OCI-LY1 (cell line): ENCODE results near the gene PHKB.
"Not testable (repeated sequence)": the region's sequence is repeated elsewhere in the genome, so short reads cannot be mapped to it uniquely, and the experiment has no call there.

Experiments used
- H2AFZ ChIP-seq: fragments of 200-600 bp; sonication (generic), shearing (Covaris generic); 2 replicates; pipeline ENCODE4 v1.6.0; 2014; ENCODE audit warnings: antibody characterized with exemption, mild to moderate bottlenecking, low read length
- H3F3A ChIP-seq: fragments of 200-600 bp; sonication (generic), shearing (Covaris generic); 2 replicates; pipeline ENCODE4 v1.6.0; 2014; ENCODE audit warnings: mild to moderate bottlenecking, antibody characterized with exemption, low read length, moderate library complexity; ENCODE audit not compliant: insufficient read depth
- H3K27ac ChIP-seq: fragments of 200-600 bp; sonication (generic); 2 replicates; pipeline ENCODE4 v1.5.1; 2014; ENCODE audit warnings: low read length, mixed run types, mild to moderate bottlenecking, low read depth; ENCODE audit not compliant: poor library complexity, severe bottlenecking
- H3K27me3 ChIP-seq: fragments of 200-600 bp; sonication (generic); 2 replicates; pipeline ENCODE4 v1.6.0; 2014; ENCODE audit warnings: antibody characterized with exemption, mild to moderate bottlenecking, low read length, moderate library complexity; ENCODE audit not compliant: insufficient read depth
- H3K36me3 ChIP-seq: fragments of 200-600 bp; sonication (generic); 2 replicates; pipeline ENCODE4 v1.6.1; 2014; ENCODE audit warnings: mild to moderate bottlenecking, antibody characterized with exemption, low read length, moderate library complexity, mixed read lengths; ENCODE audit not compliant: insufficient read depth
- H3K4me1 ChIP-seq: fragments of 200-600 bp; sonication (generic); 2 replicates; pipeline ENCODE4 v1.5.1; 2014; ENCODE audit warnings: mild to moderate bottlenecking, low read length, moderate library complexity; ENCODE audit not compliant: insufficient read depth, severe bottlenecking
- H3K4me2 ChIP-seq: fragments of 200-600 bp; sonication (generic), shearing (Covaris generic); 2 replicates; pipeline ENCODE4 v1.6.1; 2014; ENCODE audit warnings: low read length
- H3K4me3 ChIP-seq: fragments of 200-600 bp; sonication (generic); 2 replicates; pipeline ENCODE4 v1.5.1; 2014; ENCODE audit warnings: low read length, low read depth, mild to moderate bottlenecking, mixed read lengths; ENCODE audit not compliant: poor library complexity, severe bottlenecking
- H3K79me2 ChIP-seq: fragments of 200-600 bp; shearing (Covaris generic); 2 replicates; pipeline ENCODE4 v1.6.1; 2016; ENCODE audit warnings: mixed run types, low read length, mixed read lengths; ENCODE audit not compliant: insufficient read depth
- H3K9ac ChIP-seq: fragments of 200-600 bp; sonication (generic), shearing (Covaris generic); 2 replicates; pipeline ENCODE4 v1.6.1; 2014; ENCODE audit warnings: mild to moderate bottlenecking, low read length, mixed read lengths
- H3K9me2 ChIP-seq: fragments of 200-600 bp; sonication (generic), shearing (Covaris generic); 2 replicates; pipeline ENCODE4 v1.6.1; 2014; ENCODE audit warnings: low read depth, mild to moderate bottlenecking, low read length, mixed read lengths
- H3K9me3 ChIP-seq: fragments of 200-600 bp; shearing (Covaris generic); 2 replicates; pipeline ENCODE4 v1.6.1; 2014; ENCODE audit warnings: low read length, mixed read lengths
- H4K20me1 ChIP-seq: fragments of 200-600 bp; sonication (generic), shearing (Covaris generic); 2 replicates; pipeline ENCODE4 v1.6.0; 2016; ENCODE audit warnings: mild to moderate bottlenecking, low read length; ENCODE audit not compliant: insufficient read depth
- CTCF ChIP-seq: fragments of 200-600 bp; sonication (generic), shearing (Covaris generic); IDR thresholded peaks from 2 replicates; pipeline ENCODE4 v1.5.1; 2017; ENCODE audit warnings: mild to moderate bottlenecking, antibody characterized with exemption, low read length, moderate library complexity, mixed read lengths
- EZH2 ChIP-seq: fragments of 200-600 bp; sonication (generic), shearing (Covaris generic); IDR thresholded peaks from 2 replicates; pipeline ENCODE4 v1.8.0; 2017; ENCODE audit warnings: borderline replicate concordance, mixed run types, mild to moderate bottlenecking, antibody characterized with exemption, low read length, moderate library complexity, mixed read lengths

The PHKB gene

GRCh38 chr16:47533744-47534292, 72.7 kb downstream of the PHKB start:
- TF ChIP-seq EZH2 (no peak), CTCF (no peak)
- H3K4me2 ChIP-seq: no peak overlapping the region

GRCh38 chr16:47538472-47538871, 77.3 kb downstream of the PHKB start:
- Histone ChIP-seq H3K4me2 (no peak overlapping the region), H3K27me3 (no peaks in the 10 kb centered on the region), H2AFZ (no peak overlapping the region), H4K20me1 (no peaks in the 10 kb centered on the region), H3K27ac (no peak overlapping the region), H3K9ac (no peak overlapping the region), H3K9me3 (peaks cover 6% of the 10 kb centered on the region), H3K4me1 (no peaks in the 10 kb centered on the region), H3F3A (no peaks in the 10 kb centered on the region), H3K4me3 (no peak overlapping the region), H3K9me2 (no peaks in the 10 kb centered on the region), H3K36me3 (peaks cover 11% of the 10 kb centered on the region), H3K79me2 (no peaks in the 10 kb centered on the region)
- no peak for TF ChIP-seq EZH2
- TF ChIP-seq CTCF: no peak

More at GRCh38 chr16:47533744-47534292, 72.7 kb downstream of the PHKB start:
- H3K27ac ChIP-seq: no peak overlapping the region
- no peak overlapping the region for H3K4me3 ChIP-seq
- H3K36me3 ChIP-seq: peaks cover 29% of the 10 kb centered on the region
- peaks cover 4% of the 10 kb centered on the region for H3K4me1 ChIP-seq
- no peaks in the 10 kb centered on the region for H3K27me3 ChIP-seq
- no peaks in the 10 kb centered on the region for H4K20me1 ChIP-seq
- no peaks in the 10 kb centered on the region for H3K79me2 ChIP-seq
- no peak overlapping the region for H3K9ac ChIP-seq
- no peaks in the 10 kb centered on the region for H3F3A ChIP-seq
- H2AFZ ChIP-seq: no peak overlapping the region
- no peaks in the 10 kb centered on the region for H3K9me2 ChIP-seq
- peaks cover 14% of the 10 kb centered on the region for H3K9me3 ChIP-seq

GRCh38 chr16:47539707-47540670, 78.9 kb downstream of the PHKB start:
- H3K4me3 ChIP-seq, H3K4me1 ChIP-seq, H3K9me3 ChIP-seq, H3K36me3 ChIP-seq, H3F3A ChIP-seq, H3K9ac ChIP-seq, H4K20me1 ChIP-seq, H3K4me2 ChIP-seq, H3K27me3 ChIP-seq, H2AFZ ChIP-seq, H3K9me2 ChIP-seq, H3K27ac ChIP-seq, H3K79me2 ChIP-seq: not testable (repeated sequence)

- H3K36me3 ChIP-seq, H3F3A ChIP-seq, H3K4me3 ChIP-seq, H2AFZ ChIP-seq, H3K9me3 ChIP-seq, H4K20me1 ChIP-seq, H3K27ac ChIP-seq, H3K9me2 ChIP-seq, H3K4me2 ChIP-seq, H3K79me2 ChIP-seq, H3K9ac ChIP-seq, H3K27me3 ChIP-seq, H3K4me1 ChIP-seq: not testable (repeated sequence)
Measured at GRCh38 chr16:47541135-47541534, 80.0 kb downstream of the PHKB start.

- not testable (repeated sequence) for H3K9me2 ChIP-seq, H2AFZ ChIP-seq, H3K9ac ChIP-seq, H3K9me3 ChIP-seq, H3K27me3 ChIP-seq, H3K4me2 ChIP-seq, H3K4me3 ChIP-seq, H4K20me1 ChIP-seq, H3F3A ChIP-seq, H3K79me2 ChIP-seq, H3K27ac ChIP-seq, H3K4me1 ChIP-seq
- peaks cover 18% of the 10 kb centered on the region for H3K36me3 ChIP-seq
Measured at GRCh38 chr16:47544255-47544654, 83.1 kb downstream of the PHKB start.

GRCh38 chr16:47551185-47551584, 90.1 kb downstream of the PHKB start:
- H3F3A ChIP-seq, H3K4me3 ChIP-seq, H3K27ac ChIP-seq, H3K79me2 ChIP-seq, H3K9me2 ChIP-seq, H3K9me3 ChIP-seq, H4K20me1 ChIP-seq, H3K4me1 ChIP-seq, H3K9ac ChIP-seq, H2AFZ ChIP-seq, H3K27me3 ChIP-seq, H3K4me2 ChIP-seq: not testable (repeated sequence)
- peaks cover 28% of the 10 kb centered on the region for H3K36me3 ChIP-seq
